ENCODE results near the gene ADRA1B. TPM values are rescaled to one million over a fixed set of nuclear protein-coding genes. Genes with fewer than 3 reads are reported as not detected.

The ADRA1B gene
- polyA plus RNA-seq, 3 donors = not detected

DNA sequence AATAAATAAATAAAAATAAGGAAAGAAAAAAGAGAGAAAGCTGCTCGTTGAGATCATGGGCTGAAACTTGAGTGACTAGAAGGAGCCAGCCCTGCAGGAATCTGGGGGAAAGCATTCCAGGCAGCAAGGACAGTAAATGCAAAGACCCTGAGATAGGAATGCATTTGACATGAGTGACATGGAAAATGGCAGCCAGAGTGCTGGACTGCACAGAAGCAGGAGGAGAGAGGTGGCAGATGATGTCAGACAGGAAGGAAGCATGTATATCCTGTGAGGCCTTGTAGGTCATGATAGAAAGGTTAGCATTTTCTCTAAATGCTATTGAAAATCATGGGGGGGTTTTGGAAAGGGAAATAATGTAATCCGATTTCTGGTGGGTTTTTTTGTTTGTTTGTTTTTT is 29.1 kb downstream of the ADRA1B start:
- Mint-ChIP-seq H3K4me3 (no peak overlapping the region), H3K9me3 (peaks cover 0 to 2% (median 0%) of the 10 kb centered on the region in 7 donors), H3K27ac (no peak overlapping the region), H3K36me3 (no peaks in the 10 kb centered on the region), H3K4me1 (peaks cover 5% of the 10 kb centered on the region), H3K27me3 (ENCODE audit: low read depth in 3 of 3) (peaks cover 5 to 6% (median 5%) of the 10 kb centered on the region in 3 donors)
- no peak overlapping the region for H3K4me2 ChIP-seq (replicated peaks; ENCODE audit: extremely low read depth, low read length, poor library complexity, severe bottlenecking)
- H3K9ac ChIP-seq (ENCODE audit: insufficient read depth, low read length, poor library complexity, severe bottlenecking) = no peak overlapping the region
- no peaks in the 10 kb centered on the region for H3K36me3 ChIP-seq (replicated peaks in 1 of 2; ENCODE audit: control insufficient read depth in 1 of 2, insufficient read depth in 2 of 2, low read length in 2 of 2)
- no peaks in the 10 kb centered on the region for H3K79me2 ChIP-seq (ENCODE audit: insufficient read depth, low read length)
- DNase-seq = no peak
- H4K20me1 ChIP-seq (ENCODE audit: insufficient read depth, low read length) = no peaks in the 10 kb centered on the region
- H3K27ac ChIP-seq (ENCODE audit: low read depth in 1 of 2, low read length in 2 of 2) = no peak overlapping the region
- no peaks in the 10 kb centered on the region for H3K9me3 ChIP-seq (replicated peaks in 1 of 2; ENCODE audit: control insufficient read depth in 1 of 2, insufficient read depth in 1 of 2, low read length in 2 of 2)
- H2AFZ ChIP-seq (ENCODE audit: insufficient read depth, low read depth, low read length, poor library complexity, severe bottlenecking) = no peak overlapping the region
- no peak overlapping the region for H3K4me3 ChIP-seq (replicated peaks in 1 of 3; ENCODE audit: low read depth in 2 of 3, low read length in 3 of 3)
- TF ChIP-seq, protein P1, sequence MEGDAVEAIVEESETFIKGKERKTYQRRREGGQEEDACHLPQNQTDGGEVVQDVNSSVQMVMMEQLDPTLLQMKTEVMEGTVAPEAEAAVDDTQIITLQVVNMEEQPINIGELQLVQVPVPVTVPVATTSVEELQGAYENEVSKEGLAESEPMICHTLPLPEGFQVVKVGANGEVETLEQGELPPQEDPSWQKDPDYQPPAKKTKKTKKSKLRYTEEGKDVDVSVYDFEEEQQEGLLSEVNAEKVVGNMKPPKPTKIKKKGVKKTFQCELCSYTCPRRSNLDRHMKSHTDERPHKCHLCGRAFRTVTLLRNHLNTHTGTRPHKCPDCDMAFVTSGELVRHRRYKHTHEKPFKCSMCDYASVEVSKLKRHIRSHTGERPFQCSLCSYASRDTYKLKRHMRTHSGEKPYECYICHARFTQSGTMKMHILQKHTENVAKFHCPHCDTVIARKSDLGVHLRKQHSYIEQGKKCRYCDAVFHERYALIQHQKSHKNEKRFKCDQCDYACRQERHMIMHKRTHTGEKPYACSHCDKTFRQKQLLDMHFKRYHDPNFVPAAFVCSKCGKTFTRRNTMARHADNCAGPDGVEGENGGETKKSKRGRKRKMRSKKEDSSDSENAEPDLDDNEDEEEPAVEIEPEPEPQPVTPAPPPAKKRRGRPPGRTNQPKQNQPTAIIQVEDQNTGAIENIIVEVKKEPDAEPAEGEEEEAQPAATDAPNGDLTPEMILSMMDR (IDR thresholded peaks at IDR 0.05) = no peak
- peaks cover 0 to 3% of the 10 kb centered on the region in 2 donors for H3K27me3 ChIP-seq (ENCODE audit: control insufficient read depth in 2 of 2, insufficient read depth in 2 of 2, low read length in 2 of 2)
- 90% methylated on average over 2 of the region's 2 CpGs for WGBS (ENCODE audit: insufficient coverage)
- H3K4me1 ChIP-seq (ENCODE audit: control insufficient read depth in 1 of 2, insufficient read depth in 2 of 2, low read length in 2 of 2) = no peaks in the 10 kb centered on the region
- intact Hi-C loops (cut with micrococcal nuclease) = no loop called here

DNA sequence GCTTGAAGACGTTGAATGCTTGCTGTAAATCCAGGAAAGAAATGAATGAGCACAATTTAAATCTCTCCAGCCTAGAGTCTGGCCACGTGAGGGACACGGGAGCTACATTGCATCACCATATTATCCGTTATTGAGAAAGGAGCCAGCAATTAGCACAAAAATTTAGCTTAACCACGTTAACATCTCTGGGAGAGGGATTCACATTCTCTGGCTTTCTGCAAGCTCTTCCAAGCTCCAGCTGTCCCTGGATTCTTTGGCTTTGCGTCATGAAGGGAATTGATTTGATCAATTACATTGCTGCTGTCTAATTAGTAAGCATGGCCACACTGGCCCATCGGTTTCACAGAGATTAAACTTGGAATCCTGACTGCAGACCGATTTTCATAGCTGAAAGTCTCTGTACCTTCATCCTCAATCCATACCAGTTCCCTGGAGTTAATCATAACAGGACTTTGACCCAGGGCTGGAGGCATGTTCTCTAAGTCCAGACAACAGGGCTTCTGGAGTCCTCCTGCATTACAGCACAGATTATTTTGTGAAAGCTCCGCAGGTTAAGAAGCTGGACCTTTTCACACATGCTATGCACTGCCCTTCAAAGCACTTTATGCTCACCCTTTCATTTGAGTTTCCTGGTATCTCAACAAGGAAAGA is 31.6 kb downstream of the ADRA1B start:
- Mint-ChIP-seq H3K27me3 (ENCODE audit: low read depth in 3 of 3) (peaks cover 0 to 10% (median 4%) of the 10 kb centered on the region in 3 donors), H3K9me3 (peaks cover 0 to 2% (median 0%) of the 10 kb centered on the region in 7 donors), H3K4me1 (peaks cover 5% of the 10 kb centered on the region), H3K4me3 (no peak overlapping the region), H3K36me3 (no peaks in the 10 kb centered on the region), H3K27ac (no peak overlapping the region)
- Histone ChIP-seq H2AFZ (ENCODE audit: insufficient read depth, low read depth, low read length, poor library complexity, severe bottlenecking) (no peak overlapping the region), H4K20me1 (ENCODE audit: insufficient read depth, low read length) (no peaks in the 10 kb centered on the region), H3K27me3 (ENCODE audit: control insufficient read depth in 2 of 2, insufficient read depth in 2 of 2, low read length in 2 of 2) (peaks cover 0 to 3% of the 10 kb centered on the region in 2 donors), H3K4me3 (replicated peaks in 1 of 3; ENCODE audit: low read depth in 2 of 3, low read length in 3 of 3) (no peak overlapping the region), H3K27ac (ENCODE audit: low read depth in 1 of 2, low read length in 2 of 2) (no peak overlapping the region), H3K4me2 (replicated peaks; ENCODE audit: extremely low read depth, low read length, poor library complexity, severe bottlenecking) (no peak overlapping the region), H3K9ac (ENCODE audit: insufficient read depth, low read length, poor library complexity, severe bottlenecking) (no peak overlapping the region), H3K9me3 (replicated peaks in 1 of 2; ENCODE audit: control insufficient read depth in 1 of 2, insufficient read depth in 1 of 2, low read length in 2 of 2) (no peaks in the 10 kb centered on the region), H3K36me3 (replicated peaks in 1 of 2; ENCODE audit: control insufficient read depth in 1 of 2, insufficient read depth in 2 of 2, low read length in 2 of 2) (no peaks in the 10 kb centered on the region), H3K79me2 (ENCODE audit: insufficient read depth, low read length) (no peaks in the 10 kb centered on the region), H3K4me1 (ENCODE audit: control insufficient read depth in 1 of 2, insufficient read depth in 2 of 2, low read length in 2 of 2) (no peaks in the 10 kb centered on the region)
- TF ChIP-seq, protein P1 (IDR thresholded peaks at IDR 0.05) = no peak
- 78% methylated on average over 8 of the region's 9 CpGs for WGBS (ENCODE audit: insufficient coverage)
- DNase-seq = no peak
- intact Hi-C loops (cut with micrococcal nuclease) = no loop called here
